Keratinocyte (primary cell): Measurements from ENCODE around the gene LRP3.

Experiments used
- EZH2 ChIP-seq: IDR thresholded peaks from one replicate; pipeline ENCODE4 v1.6.1; 2012; ENCODE audit warnings: inconsistent platforms, mild to moderate bottlenecking, low read length, moderate library complexity
- TF ChIP-seq, protein P1 (sequence below), 3 experiments: IDR thresholded peaks in 1 of 3; conservative IDR thresholded peaks in 1 of 3; optimal IDR thresholded peaks in 1 of 3; 2 replicates in 2 of 3; 3 replicates in 1 of 3; pipeline versions ENCODE3 to v1.5.1; 2011; ENCODE audit warnings: low read length in 3 of 3, mild to moderate bottlenecking in 3 of 3, moderate library complexity in 2 of 3, control low read depth in 1 of 3, inconsistent platforms in 1 of 3; ENCODE audit not compliant: insufficient read depth in 2 of 3; ENCODE audit errors: extremely low read depth in 1 of 3

DNA sequence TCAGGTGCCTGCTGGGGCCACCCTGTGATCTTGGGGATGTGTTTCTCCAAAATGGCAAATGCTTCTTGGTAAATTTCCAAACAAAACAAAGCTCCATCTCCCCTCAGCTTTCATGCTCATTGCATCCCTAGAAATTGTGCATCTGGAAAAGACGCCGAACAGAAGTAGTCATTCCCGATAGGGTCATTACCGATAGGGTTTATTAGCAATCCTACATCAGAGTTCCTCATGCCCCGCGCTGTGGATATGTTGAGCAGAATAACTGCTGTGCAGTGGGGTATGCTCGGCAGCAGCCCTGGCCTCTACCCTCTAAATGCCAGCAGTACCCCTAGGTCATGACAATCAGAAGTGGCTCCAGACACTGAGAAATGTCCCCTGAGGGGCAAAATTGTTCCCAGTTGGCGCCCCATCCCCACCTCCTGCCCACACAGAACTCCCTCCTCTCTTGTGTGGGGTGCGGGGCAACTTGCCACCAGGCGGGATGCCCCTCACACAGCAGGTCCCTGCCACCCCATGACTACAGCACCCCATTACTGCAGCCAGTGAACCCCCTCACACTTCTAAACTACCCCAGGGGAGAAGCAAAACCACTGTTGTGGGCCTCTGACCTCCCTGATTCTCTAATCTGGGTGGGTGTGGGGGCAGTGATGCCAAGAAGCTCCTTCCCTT lies 44.5 kb downstream of the LRP3 start:
- TF ChIP-seq, protein P1, sequence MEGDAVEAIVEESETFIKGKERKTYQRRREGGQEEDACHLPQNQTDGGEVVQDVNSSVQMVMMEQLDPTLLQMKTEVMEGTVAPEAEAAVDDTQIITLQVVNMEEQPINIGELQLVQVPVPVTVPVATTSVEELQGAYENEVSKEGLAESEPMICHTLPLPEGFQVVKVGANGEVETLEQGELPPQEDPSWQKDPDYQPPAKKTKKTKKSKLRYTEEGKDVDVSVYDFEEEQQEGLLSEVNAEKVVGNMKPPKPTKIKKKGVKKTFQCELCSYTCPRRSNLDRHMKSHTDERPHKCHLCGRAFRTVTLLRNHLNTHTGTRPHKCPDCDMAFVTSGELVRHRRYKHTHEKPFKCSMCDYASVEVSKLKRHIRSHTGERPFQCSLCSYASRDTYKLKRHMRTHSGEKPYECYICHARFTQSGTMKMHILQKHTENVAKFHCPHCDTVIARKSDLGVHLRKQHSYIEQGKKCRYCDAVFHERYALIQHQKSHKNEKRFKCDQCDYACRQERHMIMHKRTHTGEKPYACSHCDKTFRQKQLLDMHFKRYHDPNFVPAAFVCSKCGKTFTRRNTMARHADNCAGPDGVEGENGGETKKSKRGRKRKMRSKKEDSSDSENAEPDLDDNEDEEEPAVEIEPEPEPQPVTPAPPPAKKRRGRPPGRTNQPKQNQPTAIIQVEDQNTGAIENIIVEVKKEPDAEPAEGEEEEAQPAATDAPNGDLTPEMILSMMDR (optimal IDR thresholded peaks at IDR 0.05 in 1 of 3, IDR thresholded peaks at IDR 0.05 in 1 of 3, conservative IDR thresholded peaks at IDR 0.05 in 1 of 3; ENCODE audit: extremely low read depth in 1 of 3, insufficient read depth in 2 of 3, low read length in 3 of 3) = no peak
- no peak for TF ChIP-seq EZH2
